Astrocyte (in vitro differentiated cells and primary cell): Measurements from ENCODE around the gene ENDOV.

Source experiments
- EZH2 ChIP-seq: IDR thresholded peaks from 2 replicates; pipeline ENCODE4 v1.6.1; 2012; ENCODE audit warnings: mild to moderate bottlenecking, low read length, inconsistent platforms; ENCODE audit not compliant: insufficient read depth
- TF ChIP-seq, protein P1 (sequence below): IDR thresholded peaks from 2 replicates; pipeline ENCODE4 v1.5.1; 2011; ENCODE audit warnings: low read depth, mild to moderate bottlenecking, inconsistent platforms, low read length, moderate library complexity; ENCODE audit not compliant: insufficient read depth

- TF ChIP-seq, protein P1, sequence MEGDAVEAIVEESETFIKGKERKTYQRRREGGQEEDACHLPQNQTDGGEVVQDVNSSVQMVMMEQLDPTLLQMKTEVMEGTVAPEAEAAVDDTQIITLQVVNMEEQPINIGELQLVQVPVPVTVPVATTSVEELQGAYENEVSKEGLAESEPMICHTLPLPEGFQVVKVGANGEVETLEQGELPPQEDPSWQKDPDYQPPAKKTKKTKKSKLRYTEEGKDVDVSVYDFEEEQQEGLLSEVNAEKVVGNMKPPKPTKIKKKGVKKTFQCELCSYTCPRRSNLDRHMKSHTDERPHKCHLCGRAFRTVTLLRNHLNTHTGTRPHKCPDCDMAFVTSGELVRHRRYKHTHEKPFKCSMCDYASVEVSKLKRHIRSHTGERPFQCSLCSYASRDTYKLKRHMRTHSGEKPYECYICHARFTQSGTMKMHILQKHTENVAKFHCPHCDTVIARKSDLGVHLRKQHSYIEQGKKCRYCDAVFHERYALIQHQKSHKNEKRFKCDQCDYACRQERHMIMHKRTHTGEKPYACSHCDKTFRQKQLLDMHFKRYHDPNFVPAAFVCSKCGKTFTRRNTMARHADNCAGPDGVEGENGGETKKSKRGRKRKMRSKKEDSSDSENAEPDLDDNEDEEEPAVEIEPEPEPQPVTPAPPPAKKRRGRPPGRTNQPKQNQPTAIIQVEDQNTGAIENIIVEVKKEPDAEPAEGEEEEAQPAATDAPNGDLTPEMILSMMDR = no peak
- no peak for TF ChIP-seq EZH2
Measured at GRCh38 chr17:80452173-80452915, 37.4 kb downstream of the ENDOV start.
